ENCODE results near the gene CEP63.
"Not testable (repeated sequence)": the region's sequence is repeated elsewhere in the genome, so short reads cannot be mapped to it uniquely, and the experiment has no call there.

CEP63 gene

GRCh38 chr3:134522541-134522940 is 36.7 kb downstream of the CEP63 start:
- DNase-seq, result no peak

- no peak for DNase-seq
Measured at GRCh38 chr3:134525293-134525692, 39.4 kb downstream of the CEP63 start.

GRCh38 chr3:134526319-134526718 is 40.5 kb downstream of the CEP63 start:
- no peak for DNase-seq

GRCh38 chr3:134527037-134527436 is 41.2 kb downstream of the CEP63 start:
- no peak for DNase-seq

- DNase-seq, result no peak
Measured at GRCh38 chr3:134527538-134528186, 41.8 kb downstream of the CEP63 start.

GRCh38 chr3:134533493-134533892 is 47.6 kb downstream of the CEP63 start:
- DNase-seq, result no peak

- DNase-seq, result no peak
Measured at GRCh38 chr3:134535186-134535970, 49.5 kb downstream of the CEP63 start.

GRCh38 chr3:134536781-134537180 is 50.9 kb downstream of the CEP63 start:
- DNase-seq, result no peak

- no peak for DNase-seq
Measured at GRCh38 chr3:134542287-134542958, 56.6 kb downstream of the CEP63 start.

GRCh38 chr3:134543113-134543512 is 57.3 kb downstream of the CEP63 start:
- no peak for DNase-seq

GRCh38 chr3:134544316-134544715 is 58.5 kb downstream of the CEP63 start:
- peak; percentile 35 for DNase-seq

- DNase-seq, result not testable (repeated sequence)
Measured at GRCh38 chr3:134544783-134545182, 58.9 kb downstream of the CEP63 start.

- no peak for DNase-seq
Measured at GRCh38 chr3:134545818-134546217, 60.0 kb downstream of the CEP63 start.

GRCh38 chr3:134552784-134553183 is 66.9 kb downstream of the CEP63 start:
- DNase-seq, result no peak

GRCh38 chr3:134559591-134559990 is 73.7 kb downstream of the CEP63 start:
- no peak for DNase-seq

GRCh38 chr3:134562055-134562454 is 76.2 kb downstream of the CEP63 start:
- no peak for DNase-seq

- DNase-seq, result no peak
Measured at GRCh38 chr3:134563601-134564000, 77.7 kb downstream of the CEP63 start.

GRCh38 chr3:134564991-134565390 is 79.1 kb downstream of the CEP63 start:
- DNase-seq, result no peak

- no peak for DNase-seq
Measured at GRCh38 chr3:134567605-134568004, 81.7 kb downstream of the CEP63 start.

GRCh38 chr3:134568790-134569189 is 82.9 kb downstream of the CEP63 start:
- DNase-seq, result no peak

- not testable (repeated sequence) for DNase-seq
Measured at GRCh38 chr3:134569899-134570298, 84.0 kb downstream of the CEP63 start.

- no peak for DNase-seq
Measured at GRCh38 chr3:134576426-134576825, 90.6 kb downstream of the CEP63 start.

GRCh38 chr3:134576831-134577230 is 91.0 kb downstream of the CEP63 start:
- no peak for DNase-seq

- DNase-seq, result no peak
Measured at GRCh38 chr3:134579141-134579665, 93.3 kb downstream of the CEP63 start.
